GM18861 (cell line): ENCODE data around the gene GJA3.

Experiments
- ATAC-seq: cut with Tn5 transposase; IDR thresholded peaks from one replicate; pipeline ENCODE4 v1.9.1; 2021; ENCODE audit not compliant: unreplicated experiment

Gene GJA3

GRCh38 chr13:20151016-20151415 is 9.8 kb downstream of the GJA3 start:
- no peak for ATAC-seq

- no peak for ATAC-seq
Measured at GRCh38 chr13:20150561-20150960, 10.3 kb downstream of the GJA3 start.

GRCh38 chr13:20149762-20150161 is 11.1 kb downstream of the GJA3 start:
- ATAC-seq = no peak

GRCh38 chr13:20148501-20149183 is 12.2 kb downstream of the GJA3 start:
- no peak for ATAC-seq

- no peak for ATAC-seq
Measured at GRCh38 chr13:20146381-20146780, 14.5 kb downstream of the GJA3 start.

GRCh38 chr13:20145521-20145920 is 15.3 kb downstream of the GJA3 start:
- ATAC-seq = no peak

GRCh38 chr13:20144141-20144850 is 16.6 kb downstream of the GJA3 start:
- no peak for ATAC-seq

GRCh38 chr13:20142927-20143480 is 17.8 kb downstream of the GJA3 start:
- ATAC-seq = no peak

- ATAC-seq = no peak
Measured at GRCh38 chr13:20142023-20142926, 18.6 kb downstream of the GJA3 start.

- ATAC-seq = no peak
Measured at GRCh38 chr13:20141238-20142022, 19.4 kb downstream of the GJA3 start.

GRCh38 chr13:20140487-20140886 is 20.4 kb downstream of the GJA3 start:
- no peak for ATAC-seq

- no peak for ATAC-seq
Measured at GRCh38 chr13:20137875-20138274, 23.0 kb downstream of the GJA3 start.

GRCh38 chr13:20136781-20137703 is 23.8 kb downstream of the GJA3 start:
- no peak for ATAC-seq

GRCh38 chr13:20134732-20135131 is 26.1 kb downstream of the GJA3 start:
- ATAC-seq = no peak

- no peak for ATAC-seq
Measured at GRCh38 chr13:20132052-20132634, 28.7 kb downstream of the GJA3 start.

- no peak for ATAC-seq
Measured at GRCh38 chr13:20131057-20131832, 29.6 kb downstream of the GJA3 start.

GRCh38 chr13:20130652-20131051 is 30.2 kb downstream of the GJA3 start:
- no peak for ATAC-seq

GRCh38 chr13:20130012-20130411 is 30.8 kb downstream of the GJA3 start:
- ATAC-seq = no peak
